ENCODE measurements around the gene ZNF440. TPM values are rescaled to one million over a fixed set of nuclear protein-coding genes. Genes with fewer than 3 reads are reported as not detected.

Gene ZNF440
- total RNA-seq, 2 experiments from 2014 or later = 7.9 to 15.2 TPM

DNA sequence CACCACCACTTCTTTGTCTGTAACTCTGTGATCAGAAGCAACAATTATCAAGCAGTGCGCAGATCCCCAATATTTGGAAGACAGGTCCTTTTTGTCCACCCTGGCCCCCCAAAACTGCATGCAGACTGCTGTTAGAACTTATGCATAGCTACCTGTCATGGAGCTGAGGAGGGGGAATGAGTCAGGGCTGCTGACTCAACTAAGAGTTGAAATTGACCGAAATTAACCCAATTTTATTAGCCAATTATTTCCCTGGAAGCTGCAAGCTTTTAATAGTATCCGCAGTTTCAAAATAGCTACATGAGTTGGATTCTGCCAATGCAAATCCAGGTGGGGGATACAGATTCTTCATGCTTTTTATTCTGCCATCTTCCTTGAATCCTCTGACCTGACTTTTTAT, 29.7 kb upstream of the ZNF440 start:
- Histone ChIP-seq H3K79me2 (ENCODE audit: insufficient read depth, low read depth, low read length) (no peaks in the 10 kb centered on the region), H3K4me2 (ENCODE audit: low read length) (no peak overlapping the region), H3K4me3 (ENCODE audit: low read depth, low read length, poor library complexity, severe bottlenecking) (no peak overlapping the region), H3K9me2 (ENCODE audit: insufficient read depth, low read length) (no peaks in the 10 kb centered on the region), H3K27ac (ENCODE audit: low read depth, low read length, poor library complexity, severe bottlenecking) (no peak overlapping the region), H2AFZ (ENCODE audit: low read length) (no peak overlapping the region), H3K9me3 (ENCODE audit: low read length) (peaks cover 28% of the 10 kb centered on the region), H3K36me3 (ENCODE audit: insufficient read depth, low read length) (peaks cover 41% of the 10 kb centered on the region), H3K4me1 (ENCODE audit: insufficient read depth, low read length, poor library complexity, severe bottlenecking) (no peaks in the 10 kb centered on the region), H4K20me1 (ENCODE audit: insufficient read depth, low read length) (no peaks in the 10 kb centered on the region)
- no TSS peak for BruUV-seq (replicated peaks)
- TF ChIP-seq, protein P1, sequence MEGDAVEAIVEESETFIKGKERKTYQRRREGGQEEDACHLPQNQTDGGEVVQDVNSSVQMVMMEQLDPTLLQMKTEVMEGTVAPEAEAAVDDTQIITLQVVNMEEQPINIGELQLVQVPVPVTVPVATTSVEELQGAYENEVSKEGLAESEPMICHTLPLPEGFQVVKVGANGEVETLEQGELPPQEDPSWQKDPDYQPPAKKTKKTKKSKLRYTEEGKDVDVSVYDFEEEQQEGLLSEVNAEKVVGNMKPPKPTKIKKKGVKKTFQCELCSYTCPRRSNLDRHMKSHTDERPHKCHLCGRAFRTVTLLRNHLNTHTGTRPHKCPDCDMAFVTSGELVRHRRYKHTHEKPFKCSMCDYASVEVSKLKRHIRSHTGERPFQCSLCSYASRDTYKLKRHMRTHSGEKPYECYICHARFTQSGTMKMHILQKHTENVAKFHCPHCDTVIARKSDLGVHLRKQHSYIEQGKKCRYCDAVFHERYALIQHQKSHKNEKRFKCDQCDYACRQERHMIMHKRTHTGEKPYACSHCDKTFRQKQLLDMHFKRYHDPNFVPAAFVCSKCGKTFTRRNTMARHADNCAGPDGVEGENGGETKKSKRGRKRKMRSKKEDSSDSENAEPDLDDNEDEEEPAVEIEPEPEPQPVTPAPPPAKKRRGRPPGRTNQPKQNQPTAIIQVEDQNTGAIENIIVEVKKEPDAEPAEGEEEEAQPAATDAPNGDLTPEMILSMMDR (conservative IDR thresholded peaks at IDR 0.05; ENCODE audit: low read length) = no peak
- intact Hi-C loops (cut with micrococcal nuclease; ENCODE audit: unreplicated experiment) = no loop called here
- no peak for DNase-seq (ENCODE audit: low spot score)
- ChIA-PET CTCF (ENCODE audit: unreplicated experiment) (no interaction called here), POLR2A (interaction anchor here (0.7 kb wide), 1 partner anchor 188 kb away, joined by 4 read pairs; no protein-coding TSS in a partner anchor)

DNA sequence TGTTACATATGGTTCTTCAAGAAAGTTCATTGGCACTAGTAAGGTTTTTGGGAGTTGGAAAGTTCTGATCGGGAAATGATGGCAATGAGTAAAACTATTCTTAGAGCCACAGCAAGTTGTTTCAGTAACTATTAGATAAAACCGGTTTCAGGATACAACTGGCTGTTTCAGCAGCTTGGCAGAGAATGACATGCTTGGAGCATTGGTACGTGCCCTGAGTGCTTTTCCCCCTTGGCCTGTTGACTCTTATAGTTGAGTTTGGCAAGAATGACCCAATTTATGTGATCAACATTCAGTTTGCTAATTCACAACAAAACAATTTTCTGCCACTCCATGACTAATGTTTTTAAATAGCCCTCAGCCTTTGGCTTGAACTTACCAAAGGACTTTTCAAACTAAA, 26.5 kb upstream of the ZNF440 start:
- no peak overlapping the region for H3K4me2 ChIP-seq (ENCODE audit: low read length)
- H3K79me2 ChIP-seq (ENCODE audit: insufficient read depth, low read depth, low read length) = no peaks in the 10 kb centered on the region
- BruUV-seq (replicated peaks) = no TSS peak
- no peak overlapping the region for H3K27ac ChIP-seq (ENCODE audit: low read depth, low read length, poor library complexity, severe bottlenecking)
- H4K20me1 ChIP-seq (ENCODE audit: insufficient read depth, low read length) = no peaks in the 10 kb centered on the region
- ChIA-PET POLR2A (no interaction called here), CTCF (ENCODE audit: unreplicated experiment) (no interaction called here)
- peaks cover 11% of the 10 kb centered on the region for H3K36me3 ChIP-seq (ENCODE audit: insufficient read depth, low read length)
- TF ChIP-seq, protein P1 (conservative IDR thresholded peaks at IDR 0.05; ENCODE audit: low read length) = no peak
- no peak for TF ChIP-seq EZH2phosphoT487 (IDR thresholded peaks at IDR 0.05; ENCODE audit: borderline replicate concordance, low read depth, low read length)
- intact Hi-C loops (cut with micrococcal nuclease; ENCODE audit: unreplicated experiment) = no loop called here
- H3K9me3 ChIP-seq (ENCODE audit: low read length) = peaks cover 19% of the 10 kb centered on the region
- no peak for DNase-seq (ENCODE audit: low spot score)
- H2AFZ ChIP-seq (ENCODE audit: low read length) = no peak overlapping the region
- no peaks in the 10 kb centered on the region for H3K9me2 ChIP-seq (ENCODE audit: insufficient read depth, low read length)
- H3K4me3 ChIP-seq (ENCODE audit: low read depth, low read length, poor library complexity, severe bottlenecking) = no peak overlapping the region
- H3K4me1 ChIP-seq (ENCODE audit: insufficient read depth, low read length, poor library complexity, severe bottlenecking) = no peaks in the 10 kb centered on the region

DNA sequence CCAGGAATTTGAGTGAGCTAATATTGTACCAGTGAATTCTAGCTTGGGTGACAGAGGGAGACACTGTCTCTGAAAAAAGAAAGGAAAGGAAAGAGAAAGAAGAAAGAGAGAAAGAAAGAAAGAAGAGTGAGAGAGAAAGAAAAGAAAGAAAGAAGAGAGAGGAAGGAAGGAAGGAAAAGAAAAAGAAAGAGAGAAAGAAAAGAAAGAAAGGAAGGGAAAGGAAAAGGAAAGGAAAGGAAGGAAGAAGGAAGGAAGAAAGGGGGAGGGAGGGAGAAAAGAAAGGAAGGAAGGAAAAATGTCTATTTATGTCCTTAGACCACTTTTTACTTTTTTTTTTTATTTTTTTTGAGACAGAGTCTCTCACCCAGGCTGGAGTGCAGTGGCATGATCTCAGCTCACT, 21.1 kb upstream of the ZNF440 start:
- Histone ChIP-seq H3K79me2 (ENCODE audit: insufficient read depth, low read depth, low read length) (no peaks in the 10 kb centered on the region), H3K9me2 (ENCODE audit: insufficient read depth, low read length) (no peaks in the 10 kb centered on the region), H3K4me2 (ENCODE audit: low read length) (no peak overlapping the region), H3K27ac (ENCODE audit: low read depth, low read length, poor library complexity, severe bottlenecking) (no peak overlapping the region), H3K4me1 (ENCODE audit: insufficient read depth, low read length, poor library complexity, severe bottlenecking) (peaks cover 18% of the 10 kb centered on the region), H2AFZ (ENCODE audit: low read length) (no peak overlapping the region), H4K20me1 (ENCODE audit: insufficient read depth, low read length) (no peaks in the 10 kb centered on the region), H3K4me3 (ENCODE audit: low read depth, low read length, poor library complexity, severe bottlenecking) (no peak overlapping the region), H3K36me3 (ENCODE audit: insufficient read depth, low read length) (no peaks in the 10 kb centered on the region), H3K9me3 (ENCODE audit: low read length) (peaks cover 13% of the 10 kb centered on the region)
- BruUV-seq (replicated peaks) = no TSS peak
- ChIA-PET CTCF (ENCODE audit: unreplicated experiment) (no interaction called here), POLR2A (interaction anchor here (0.6 kb wide), 1 partner anchor 113 kb away, joined by 4 read pairs; no protein-coding TSS in a partner anchor)
- intact Hi-C loops (cut with micrococcal nuclease; ENCODE audit: unreplicated experiment) = no loop called here
- no peak for DNase-seq (ENCODE audit: low spot score)
- TF ChIP-seq EZH2phosphoT487 (IDR thresholded peaks at IDR 0.05; ENCODE audit: borderline replicate concordance, low read depth, low read length) = no peak
- TF ChIP-seq, protein P1 (conservative IDR thresholded peaks at IDR 0.05; ENCODE audit: low read length) = no peak
